ENCODE results near the gene SPAG9.

SPAG9 gene

DNA sequence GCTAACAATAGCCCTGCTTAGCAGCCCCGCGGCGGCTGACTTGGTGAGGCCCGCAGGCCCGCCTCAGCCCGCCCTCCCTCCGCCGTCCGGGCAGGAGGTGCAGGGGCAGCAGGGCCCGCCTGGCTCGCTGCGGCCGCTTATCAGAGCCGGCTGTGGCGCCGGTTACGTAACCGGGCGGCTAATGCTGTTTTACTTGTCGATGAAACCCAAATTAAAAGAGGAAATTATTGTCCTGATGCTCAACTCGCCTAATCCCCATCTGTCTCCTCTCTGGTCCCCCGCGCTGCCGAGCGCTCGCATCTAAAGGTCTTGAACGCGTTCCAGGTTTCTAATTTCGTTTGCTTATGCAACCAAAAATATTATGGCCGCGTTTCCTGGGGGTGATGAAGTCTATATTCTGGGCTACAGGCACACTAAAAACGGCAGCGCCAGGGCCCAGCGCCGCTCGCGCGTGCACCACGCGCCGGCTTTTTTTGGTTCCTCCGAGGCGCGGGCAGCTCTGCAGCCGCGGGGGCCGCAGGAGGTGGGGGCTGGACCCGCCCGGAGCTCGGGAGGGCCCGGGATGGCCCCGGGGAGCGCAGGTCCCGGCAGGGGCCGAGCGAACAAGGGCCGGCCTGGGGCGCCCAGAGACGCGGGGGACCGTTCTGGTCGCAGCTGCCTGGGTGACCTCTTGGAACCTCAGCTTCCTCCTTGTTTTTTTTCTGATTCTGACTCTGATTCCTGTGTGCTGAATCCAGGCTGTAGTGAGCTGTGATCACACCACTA is 189.3 kb downstream of the SPAG9 start (continued):
- TF ChIP-seq TCF7L2 (IDR thresholded peaks at IDR 0.05; ENCODE audit: borderline replicate concordance, low read depth, low read length) (peak; percentile 51; the same call in 1 of the 2 replicates), REPIN1 (tag by site-specific recombination; IDR thresholded peaks at IDR 0.05; ENCODE audit: low read depth) (peak; percentile 36; the same call in 1 of the 2 replicates), ZNF501 (tag by site-specific recombination; IDR thresholded peaks at IDR 0.05) (no peak; the same call in 1 of the 2 replicates), ZNF341 (tag by site-specific recombination; IDR thresholded peaks at IDR 0.05; ENCODE audit: low read depth) (peak; percentile 43; the same call in 1 of the 2 replicates), ZNF350 (tag by site-specific recombination; IDR thresholded peaks at IDR 0.05) (no peak), ZNF423 (tag by site-specific recombination; IDR thresholded peaks at IDR 0.05) (no peak), ZNF707 (tag by site-specific recombination; IDR thresholded peaks at IDR 0.05) (no peak), ZNF169 (tag by site-specific recombination; IDR thresholded peaks at IDR 0.05) (no peak), ZSCAN23 (tag by site-specific recombination; IDR thresholded peaks at IDR 0.05) (0 out of 2 replicates have a peak, but pooled peaks have one; percentile 14), ZNF555 (tag by site-specific recombination; conservative IDR thresholded peaks at IDR 0.05) (no peak), ZNF561 (tag by site-specific recombination; IDR thresholded peaks at IDR 0.05; ENCODE audit: borderline replicate concordance) (peak; percentile 66; the same call in 1 of the 2 replicates), ZNF266 (tag by site-specific recombination; IDR thresholded peaks at IDR 0.05; ENCODE audit: low read depth) (no peak), ZNF223 (tag by site-specific recombination; IDR thresholded peaks at IDR 0.05) (no peak), YY1 (tag by site-specific recombination; IDR thresholded peaks at IDR 0.05) (peak; percentile 32; the same call in 1 of the 2 replicates), GLIS2 (tag by site-specific recombination; IDR thresholded peaks at IDR 0.05) (peak; percentile 70), MZF1 (tag by site-specific recombination; IDR thresholded peaks at IDR 0.05; ENCODE audit: borderline replicate concordance) (peak; percentile 74; the same call in 1 of the 2 replicates), ZNF624 (tag by site-specific recombination; IDR thresholded peaks at IDR 0.05) (no peak), ZEB2 (tag by site-specific recombination; IDR thresholded peaks at IDR 0.05) (peak; percentile 40; the same call in 1 of the 2 replicates), FEZF1 (tag by site-specific recombination; IDR thresholded peaks at IDR 0.05) (peak; percentile 87), ZNF335 (tag by site-specific recombination; conservative IDR thresholded peaks at IDR 0.05) (peak; percentile 96), ZNF600 (tag by site-specific recombination; IDR thresholded peaks at IDR 0.05) (peak; percentile 3; the same call in 1 of the 2 replicates), ZNF202 (tag by site-specific recombination; IDR thresholded peaks at IDR 0.05; ENCODE audit: borderline replicate concordance) (no peak), ZNF701 (tag by site-specific recombination; IDR thresholded peaks at IDR 0.05) (0 out of 2 replicates have a peak, but pooled peaks have one; percentile 52), ZFP69B (tag by site-specific recombination; IDR thresholded peaks at IDR 0.05) (peak; percentile 87), ZNF211 (tag by site-specific recombination; IDR thresholded peaks at IDR 0.05; ENCODE audit: low read depth) (no peak), ZNF664 (tag by site-specific recombination; IDR thresholded peaks at IDR 0.05) (no peak)
- TF ChIP-seq, protein P1, sequence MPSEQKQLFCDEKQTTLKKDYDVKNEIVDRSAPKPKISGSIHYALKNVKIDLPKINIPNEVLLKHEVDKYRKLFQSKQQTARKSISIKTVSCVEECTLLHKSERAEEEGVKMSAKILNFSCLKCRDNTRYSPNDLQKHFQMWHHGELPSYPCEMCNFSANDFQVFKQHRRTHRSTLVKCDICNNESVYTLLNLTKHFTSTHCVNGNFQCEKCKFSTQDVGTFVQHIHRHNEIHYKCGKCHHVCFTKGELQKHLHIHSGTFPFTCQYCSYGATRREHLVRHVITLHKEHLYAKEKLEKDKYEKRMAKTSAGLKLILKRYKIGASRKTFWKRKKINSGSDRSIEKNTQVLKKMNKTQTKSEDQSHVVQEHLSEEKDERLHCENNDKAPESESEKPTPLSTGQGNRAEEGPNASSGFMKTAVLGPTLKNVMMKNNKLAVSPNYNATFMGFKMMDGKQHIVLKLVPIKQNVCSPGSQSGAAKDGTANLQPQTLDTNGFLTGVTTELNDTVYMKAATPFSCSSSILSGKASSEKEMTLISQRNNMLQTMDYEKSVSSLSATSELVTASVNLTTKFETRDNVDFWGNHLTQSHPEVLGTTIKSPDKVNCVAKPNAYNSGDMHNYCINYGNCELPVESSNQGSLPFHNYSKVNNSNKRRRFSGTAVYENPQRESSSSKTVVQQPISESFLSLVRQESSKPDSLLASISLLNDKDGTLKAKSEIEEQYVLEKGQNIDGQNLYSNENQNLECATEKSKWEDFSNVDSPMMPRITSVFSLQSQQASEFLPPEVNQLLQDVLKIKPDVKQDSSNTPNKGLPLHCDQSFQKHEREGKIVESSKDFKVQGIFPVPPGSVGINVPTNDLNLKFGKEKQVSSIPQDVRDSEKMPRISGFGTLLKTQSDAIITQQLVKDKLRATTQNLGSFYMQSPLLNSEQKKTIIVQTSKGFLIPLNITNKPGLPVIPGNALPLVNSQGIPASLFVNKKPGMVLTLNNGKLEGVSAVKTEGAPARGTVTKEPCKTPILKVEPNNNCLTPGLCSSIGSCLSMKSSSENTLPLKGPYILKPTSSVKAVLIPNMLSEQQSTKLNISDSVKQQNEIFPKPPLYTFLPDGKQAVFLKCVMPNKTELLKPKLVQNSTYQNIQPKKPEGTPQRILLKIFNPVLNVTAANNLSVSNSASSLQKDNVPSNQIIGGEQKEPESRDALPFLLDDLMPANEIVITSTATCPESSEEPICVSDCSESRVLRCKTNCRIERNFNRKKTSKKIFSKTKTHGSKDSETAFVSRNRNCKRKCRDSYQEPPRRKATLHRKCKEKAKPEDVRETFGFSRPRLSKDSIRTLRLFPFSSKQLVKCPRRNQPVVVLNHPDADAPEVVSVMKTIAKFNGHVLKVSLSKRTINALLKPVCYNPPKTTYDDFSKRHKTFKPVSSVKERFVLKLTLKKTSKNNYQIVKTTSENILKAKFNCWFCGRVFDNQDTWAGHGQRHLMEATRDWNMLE (tag by site-specific recombination; conservative IDR thresholded peaks at IDR 0.05; ENCODE audit: low read depth) = no peak
- TF ChIP-seq, protein P2, sequence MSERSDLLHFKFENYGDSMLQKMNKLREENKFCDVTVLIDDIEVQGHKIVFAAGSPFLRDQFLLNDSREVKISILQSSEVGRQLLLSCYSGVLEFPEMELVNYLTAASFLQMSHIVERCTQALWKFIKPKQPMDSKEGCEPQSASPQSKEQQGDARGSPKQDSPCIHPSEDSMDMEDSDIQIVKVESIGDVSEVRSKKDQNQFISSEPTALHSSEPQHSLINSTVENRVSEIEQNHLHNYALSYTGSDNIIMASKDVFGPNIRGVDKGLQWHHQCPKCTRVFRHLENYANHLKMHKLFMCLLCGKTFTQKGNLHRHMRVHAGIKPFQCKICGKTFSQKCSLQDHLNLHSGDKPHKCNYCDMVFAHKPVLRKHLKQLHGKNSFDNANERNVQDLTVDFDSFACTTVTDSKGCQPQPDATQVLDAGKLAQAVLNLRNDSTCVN (tag by site-specific recombination; optimal IDR thresholded peaks at IDR 0.05) = peak; percentile 71
- TF ChIP-seq, protein P3, sequence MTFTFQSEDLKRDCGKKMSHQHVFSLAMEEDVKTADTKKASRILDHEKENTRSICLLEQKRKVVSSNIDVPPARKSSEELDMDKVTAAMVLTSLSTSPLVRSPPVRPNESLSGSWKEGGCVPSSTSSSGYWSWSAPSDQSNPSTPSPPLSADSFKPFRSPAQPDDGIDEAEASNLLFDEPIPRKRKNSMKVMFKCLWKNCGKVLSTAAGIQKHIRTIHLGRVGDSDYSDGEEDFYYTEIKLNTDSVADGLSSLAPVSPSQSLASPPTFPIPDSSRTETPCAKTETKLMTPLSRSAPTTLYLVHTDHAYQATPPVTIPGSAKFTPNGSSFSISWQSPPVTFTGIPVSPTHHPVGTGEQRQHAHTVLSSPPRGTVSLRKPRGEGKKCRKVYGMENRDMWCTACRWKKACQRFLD (tag by site-specific recombination; IDR thresholded peaks at IDR 0.05) = no peak
- TF ChIP-seq, protein P4, sequence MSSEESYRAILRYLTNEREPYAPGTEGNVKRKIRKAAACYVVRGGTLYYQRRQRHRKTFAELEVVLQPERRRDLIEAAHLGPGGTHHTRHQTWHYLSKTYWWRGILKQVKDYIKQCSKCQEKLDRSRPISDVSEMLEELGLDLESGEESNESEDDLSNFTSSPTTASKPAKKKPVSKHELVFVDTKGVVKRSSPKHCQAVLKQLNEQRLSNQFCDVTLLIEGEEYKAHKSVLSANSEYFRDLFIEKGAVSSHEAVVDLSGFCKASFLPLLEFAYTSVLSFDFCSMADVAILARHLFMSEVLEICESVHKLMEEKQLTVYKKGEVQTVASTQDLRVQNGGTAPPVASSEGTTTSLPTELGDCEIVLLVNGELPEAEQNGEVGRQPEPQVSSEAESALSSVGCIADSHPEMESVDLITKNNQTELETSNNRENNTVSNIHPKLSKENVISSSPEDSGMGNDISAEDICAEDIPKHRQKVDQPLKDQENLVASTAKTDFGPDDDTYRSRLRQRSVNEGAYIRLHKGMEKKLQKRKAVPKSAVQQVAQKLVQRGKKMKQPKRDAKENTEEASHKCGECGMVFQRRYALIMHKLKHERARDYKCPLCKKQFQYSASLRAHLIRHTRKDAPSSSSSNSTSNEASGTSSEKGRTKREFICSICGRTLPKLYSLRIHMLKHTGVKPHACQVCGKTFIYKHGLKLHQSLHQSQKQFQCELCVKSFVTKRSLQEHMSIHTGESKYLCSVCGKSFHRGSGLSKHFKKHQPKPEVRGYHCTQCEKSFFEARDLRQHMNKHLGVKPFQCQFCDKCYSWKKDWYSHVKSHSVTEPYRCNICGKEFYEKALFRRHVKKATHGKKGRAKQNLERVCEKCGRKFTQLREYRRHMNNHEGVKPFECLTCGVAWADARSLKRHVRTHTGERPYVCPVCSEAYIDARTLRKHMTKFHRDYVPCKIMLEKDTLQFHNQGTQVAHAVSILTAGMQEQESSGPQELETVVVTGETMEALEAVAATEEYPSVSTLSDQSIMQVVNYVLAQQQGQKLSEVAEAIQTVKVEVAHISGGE (tag by site-specific recombination; conservative IDR thresholded peaks at IDR 0.05; ENCODE audit: low read depth) = 0 out of 2 replicates have a peak, but pooled peaks have one; percentile 12
